Stimulated activated CD4-positive, alpha-beta T cell treated with anti-CD3 and anti-CD28 coated beads, TNF-alpha, amount 100 ng/mL, for 1 hour (primary cell): ENCODE data around the gene TMIE.

Source experiments
- DNase-seq, 3 donors: peaks; one replicate each; pipeline ENCODE4 v3.0.0-alpha.2; 2020; ENCODE audit warnings: low read depth in 3 of 3, low spot score in 1 of 3

The TMIE gene

DNA sequence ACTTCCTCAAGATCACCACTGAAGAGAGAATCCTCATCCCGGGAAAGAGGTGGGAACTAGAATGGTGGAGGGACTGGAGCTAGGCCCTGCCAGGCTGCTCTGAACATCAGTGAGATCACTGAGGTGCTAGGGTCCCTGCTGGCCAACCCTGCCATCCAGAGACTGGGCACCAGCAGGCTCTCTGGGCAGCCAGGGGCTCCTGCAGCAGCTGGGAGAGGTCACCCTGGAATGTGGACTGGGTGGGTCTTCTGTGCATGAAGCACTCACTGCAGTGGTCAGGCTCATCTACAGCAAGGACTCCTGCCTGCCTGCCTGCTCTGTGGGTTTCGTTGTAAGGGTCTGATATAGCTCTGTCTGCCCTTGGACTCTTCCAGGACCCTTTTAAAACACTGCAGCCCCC is 32.6 kb upstream of the TMIE start:
- no peak for DNase-seq

DNA sequence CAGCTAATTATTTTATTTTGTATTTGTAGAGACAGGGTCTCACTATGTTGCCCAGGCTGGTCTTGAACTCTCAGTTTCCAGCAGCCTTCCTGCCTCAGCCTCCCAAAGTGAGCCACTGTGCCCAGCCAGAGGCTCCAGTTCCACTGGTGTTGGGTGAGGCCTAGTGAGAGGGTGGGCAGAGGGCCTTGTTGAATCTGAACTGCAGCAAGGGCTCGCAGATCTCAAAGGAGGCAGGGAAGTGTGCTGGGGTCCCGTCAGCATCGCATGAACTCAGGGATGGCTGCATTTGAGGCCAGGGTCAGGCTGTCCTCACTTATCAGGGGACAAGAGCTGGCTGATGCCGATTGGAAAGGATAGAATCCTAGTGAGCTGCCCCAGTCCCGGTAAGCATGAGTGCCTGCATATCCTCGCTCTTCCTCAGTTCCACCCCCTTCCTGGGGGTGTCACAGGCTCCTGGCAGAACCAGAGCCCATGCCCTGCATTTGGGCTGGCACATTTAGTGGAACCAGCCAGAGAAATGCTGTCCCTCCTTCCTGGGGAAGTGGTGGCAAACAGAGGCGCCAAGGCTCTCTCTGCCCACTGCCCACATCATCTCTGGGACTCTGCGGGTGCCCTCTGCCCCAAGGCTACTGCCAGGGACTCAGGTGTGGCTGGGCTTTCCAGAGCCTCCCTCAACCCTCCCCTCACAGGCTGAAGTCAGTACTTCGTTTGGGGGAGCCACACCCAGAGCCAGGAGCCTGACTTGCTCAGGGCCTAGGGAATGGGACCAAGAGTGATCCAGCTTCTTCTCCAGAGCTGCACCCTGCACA is 31.8 kb upstream of the TMIE start:
- no peak for DNase-seq

DNA sequence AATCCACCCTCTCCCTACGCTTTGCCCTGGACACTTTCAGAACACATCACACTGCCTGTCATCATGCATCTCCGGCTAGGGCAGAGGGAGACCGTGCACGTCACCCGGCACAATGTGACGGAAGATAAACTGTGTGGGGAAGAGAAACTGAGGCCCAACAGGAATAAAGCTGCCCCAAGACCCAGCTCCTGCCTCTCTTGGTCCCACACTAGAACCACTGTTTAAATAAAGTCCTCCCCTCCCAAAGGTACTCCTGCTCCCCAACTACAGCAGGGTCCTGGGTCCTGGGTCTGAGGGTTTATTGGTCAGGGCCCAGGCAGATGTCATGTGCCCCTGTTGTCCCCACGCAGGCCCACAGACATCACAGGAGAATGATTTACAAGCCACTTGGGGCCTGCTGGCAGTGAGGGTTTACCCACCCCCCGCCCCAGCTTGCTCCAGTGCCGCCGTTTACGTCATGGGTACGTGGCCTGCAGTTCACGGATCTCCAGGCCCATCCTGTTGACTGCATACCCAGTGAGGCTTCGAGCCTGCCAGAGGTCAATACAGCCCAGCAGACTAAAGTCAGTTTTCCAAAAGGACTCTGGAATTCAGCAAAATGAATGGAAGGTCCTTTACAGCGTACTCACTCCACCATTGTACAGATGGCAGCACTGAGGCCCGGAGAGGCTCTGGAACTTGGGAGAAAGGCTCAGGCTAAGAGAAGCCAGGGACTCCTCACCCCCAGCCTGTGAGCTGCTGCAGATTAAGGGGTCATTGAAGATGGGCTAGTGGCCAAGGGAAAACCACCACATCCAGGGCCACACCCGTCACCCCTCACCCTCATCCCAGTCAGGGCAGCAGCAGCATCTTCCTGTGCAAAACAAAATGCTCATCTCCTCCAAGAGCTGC is 30.9 kb upstream of the TMIE start:
- no peak for DNase-seq

DNA sequence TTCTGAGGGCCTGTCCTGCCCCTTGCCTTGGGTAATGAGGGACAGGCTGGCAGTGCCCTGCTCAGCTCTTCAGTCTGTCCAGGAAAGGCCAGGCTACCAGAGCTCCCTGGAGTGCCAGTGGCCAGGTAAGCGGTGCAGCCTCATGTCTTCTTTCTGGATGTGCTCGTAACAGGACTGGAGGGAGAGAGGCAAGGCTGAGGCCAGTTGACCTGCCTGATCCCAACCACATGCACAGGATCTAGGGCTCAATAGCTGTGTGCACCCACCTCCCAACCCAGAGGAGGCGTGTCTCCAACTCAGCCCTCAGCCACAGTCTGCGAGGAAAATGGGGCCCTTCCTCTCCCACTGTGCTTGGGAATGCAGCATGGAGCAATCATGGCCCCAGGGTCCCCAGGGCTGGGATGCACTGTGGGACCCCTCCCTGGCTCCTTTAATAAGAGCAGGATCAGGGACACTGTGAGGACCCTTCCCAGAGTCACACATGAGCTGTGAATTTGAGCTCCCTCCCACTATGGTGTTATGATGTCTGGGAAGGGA is 30.2 kb upstream of the TMIE start:
- no peak for DNase-seq

DNA sequence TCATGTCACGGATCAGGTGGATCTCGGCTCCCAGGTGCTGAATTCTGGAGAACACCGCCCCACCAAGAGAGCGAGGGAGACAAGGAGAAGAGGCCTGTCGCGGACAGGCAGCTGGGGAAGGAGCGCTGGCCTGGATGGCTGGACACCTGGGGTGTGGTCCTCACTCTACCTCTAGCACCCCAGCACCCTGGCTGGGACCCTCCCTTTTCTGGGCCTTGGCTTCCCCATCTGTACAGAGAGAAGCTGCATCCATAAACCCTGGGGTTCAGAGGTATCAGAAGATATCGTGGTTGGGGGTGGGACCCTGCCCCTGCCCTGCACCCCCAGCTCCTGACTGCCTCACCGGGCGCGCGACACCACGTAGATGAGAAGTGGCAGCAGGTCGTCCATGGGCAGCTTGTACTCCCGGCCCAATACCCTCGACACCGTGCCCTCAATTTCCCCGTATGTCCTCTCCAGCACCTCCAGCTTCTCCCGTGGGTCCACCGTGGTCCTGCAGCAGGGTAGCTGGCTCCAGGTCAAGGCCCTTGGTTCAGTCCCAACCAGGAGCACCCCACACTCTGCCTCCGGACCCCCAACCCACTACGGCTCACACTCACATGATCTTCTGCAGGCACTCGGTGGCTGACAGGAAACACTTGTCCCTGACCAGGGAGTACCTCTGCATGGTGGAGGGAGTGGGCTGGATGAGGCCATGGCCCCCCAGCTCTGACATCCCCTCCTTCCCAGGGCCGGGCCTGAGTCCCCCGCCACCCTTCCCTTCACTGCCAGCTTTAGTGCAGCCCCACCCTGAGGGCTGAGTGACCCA is 29.4 kb upstream of the TMIE start:
- no peak for DNase-seq

DNA sequence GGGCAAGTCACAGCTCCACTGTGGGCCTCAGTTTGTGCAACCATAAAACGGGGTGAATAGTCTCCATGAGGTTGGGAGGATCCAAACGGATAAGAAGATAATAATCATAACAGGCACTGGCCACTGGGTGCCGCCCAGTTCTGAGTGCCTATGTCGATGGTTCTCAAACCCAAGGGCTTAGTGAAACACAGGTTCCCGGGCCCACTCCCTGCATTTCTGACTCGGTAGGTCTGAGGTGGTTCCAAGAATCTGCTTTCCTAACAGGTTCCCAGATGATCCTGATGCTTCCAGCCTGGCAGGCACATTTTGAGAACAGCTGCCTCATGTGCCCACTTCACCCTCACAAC is 28.9 kb upstream of the TMIE start:
- no peak for DNase-seq

DNA sequence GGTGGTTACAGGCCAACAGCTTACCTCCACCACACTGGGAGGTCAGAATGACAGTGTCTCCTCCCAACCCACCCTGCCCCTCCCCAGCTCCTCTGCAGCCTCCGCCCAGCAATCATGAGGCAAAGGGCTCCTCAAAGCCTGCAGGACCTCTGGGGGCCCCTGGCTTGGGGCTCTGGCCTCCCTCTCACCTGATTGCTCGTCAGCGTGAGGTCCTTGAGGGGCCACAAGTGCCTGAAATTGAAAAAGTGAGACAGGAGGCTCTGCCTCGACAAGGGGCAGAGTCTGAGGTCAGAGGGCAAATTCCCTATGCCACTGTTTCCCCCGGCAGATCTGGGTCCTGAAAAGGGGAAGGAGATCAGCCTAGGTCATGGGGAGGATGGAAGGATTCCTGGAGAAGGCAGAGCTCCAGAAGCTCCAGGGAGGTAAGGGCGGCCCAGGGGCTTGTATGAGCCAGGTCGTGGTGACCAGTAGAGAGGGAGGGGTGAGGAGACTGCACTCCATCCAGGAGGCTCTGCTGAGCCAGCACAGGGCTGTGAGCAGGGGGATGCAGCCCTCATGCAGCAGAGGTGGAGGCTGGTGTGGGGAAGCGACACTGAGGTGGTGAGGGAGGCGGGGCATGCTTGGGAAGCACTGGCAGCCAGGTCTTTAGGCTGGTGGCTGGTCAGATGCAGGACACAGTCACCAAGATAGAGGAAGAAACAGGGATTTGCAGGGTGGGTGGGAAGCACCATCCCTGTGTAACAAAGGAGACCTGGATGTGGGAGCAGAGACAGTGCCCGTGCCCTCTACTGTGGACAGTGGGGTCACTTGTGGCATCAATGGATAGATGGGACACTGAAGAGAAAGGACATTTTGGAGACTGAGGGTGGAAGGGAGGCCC is 27.8 kb upstream of the TMIE start:
- DNase-seq = no peak

DNA sequence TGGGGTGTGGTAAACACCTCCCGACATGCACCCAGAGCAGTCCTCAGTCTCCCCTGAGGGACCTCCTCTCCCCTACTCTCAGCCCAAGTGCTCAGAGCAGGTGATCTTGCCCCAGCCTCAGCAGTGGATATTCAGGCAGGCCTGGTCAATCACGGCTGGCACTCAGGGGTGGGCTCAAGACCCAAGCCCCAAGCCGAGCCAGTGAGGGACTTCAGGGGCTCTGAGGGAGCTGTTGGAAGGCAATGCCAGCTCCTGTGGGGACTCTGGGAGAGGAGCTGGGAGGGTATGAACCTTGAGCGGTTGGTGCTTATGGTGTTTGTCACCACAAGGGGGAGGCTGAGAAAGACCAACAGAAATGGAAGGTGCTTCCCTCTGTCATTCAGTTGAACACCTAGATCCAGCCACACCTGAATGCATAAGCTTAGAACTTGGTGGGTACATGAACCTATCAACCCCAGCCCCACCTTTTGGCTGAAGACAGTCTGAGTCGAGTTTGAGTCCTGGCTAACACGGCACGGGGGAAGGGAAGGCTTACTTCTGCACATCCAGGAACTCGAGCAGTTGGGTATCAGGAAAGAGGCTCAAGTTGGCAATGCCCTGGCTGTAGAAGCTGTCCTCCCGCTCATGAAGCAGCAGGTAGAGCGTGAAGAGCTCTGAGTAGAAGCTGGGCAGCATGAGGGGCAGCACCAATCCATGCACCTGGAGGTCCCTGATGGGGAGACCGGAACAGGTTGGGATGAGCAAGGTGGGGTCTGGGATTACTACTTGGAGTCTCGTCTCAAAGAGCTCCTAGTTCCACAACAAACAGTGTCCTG is 27.0 kb upstream of the TMIE start:
- DNase-seq = no peak

DNA sequence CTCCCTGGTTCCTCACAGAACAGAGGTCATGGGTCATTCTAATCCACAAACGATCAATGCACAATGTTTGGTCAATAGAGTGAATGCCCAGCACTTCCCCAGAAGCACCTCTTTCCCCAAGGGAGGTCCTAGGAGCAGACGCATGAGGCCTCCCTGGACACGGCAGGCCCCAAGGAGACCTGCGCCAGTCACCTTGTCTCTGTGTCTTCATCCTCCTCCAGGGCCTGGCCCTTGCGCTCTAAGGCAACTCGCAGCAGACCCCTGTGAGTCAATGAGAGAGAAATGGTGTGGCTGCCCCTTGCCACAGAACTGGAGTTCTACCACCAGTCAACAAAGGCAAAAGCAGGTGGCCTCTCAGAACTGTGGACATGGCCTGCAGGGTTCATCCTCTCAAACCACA is 25.8 kb upstream of the TMIE start:
- no peak for DNase-seq

DNA sequence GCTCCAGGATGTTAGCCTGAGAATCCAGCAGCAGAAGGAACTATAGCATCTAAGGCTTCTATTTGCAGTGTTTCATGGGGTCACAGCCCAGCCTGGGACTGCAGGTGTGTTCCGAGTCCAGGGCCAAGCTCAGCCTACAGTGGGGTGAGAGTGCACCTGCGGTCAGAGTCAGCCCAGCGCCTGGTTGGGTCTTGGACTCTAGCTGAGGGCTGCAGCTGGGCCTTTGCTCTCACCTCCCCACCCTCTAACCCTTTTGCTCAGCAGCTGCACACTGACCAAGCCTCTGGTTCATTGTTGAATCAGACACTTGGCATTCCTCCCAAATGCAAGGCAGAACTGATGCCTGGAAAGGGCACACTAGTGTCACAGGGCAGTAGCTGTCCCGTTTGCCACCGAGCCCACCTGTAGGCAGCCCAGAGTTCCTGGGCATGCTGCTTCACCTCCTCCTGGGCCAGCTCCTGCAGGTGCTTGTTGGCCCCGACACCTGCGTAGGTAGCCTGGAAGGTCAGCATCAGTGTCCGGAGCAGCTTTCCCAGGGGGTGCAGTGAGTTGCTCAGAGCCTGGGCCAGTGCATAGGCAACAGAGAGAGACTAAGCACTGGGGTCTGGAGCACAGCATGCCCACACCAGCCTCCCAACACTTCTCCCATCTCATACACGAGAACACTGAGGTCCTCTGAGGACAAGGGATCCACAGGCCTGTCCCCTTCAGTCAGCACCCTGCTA is 25.2 kb upstream of the TMIE start:
- no peak for DNase-seq

DNA sequence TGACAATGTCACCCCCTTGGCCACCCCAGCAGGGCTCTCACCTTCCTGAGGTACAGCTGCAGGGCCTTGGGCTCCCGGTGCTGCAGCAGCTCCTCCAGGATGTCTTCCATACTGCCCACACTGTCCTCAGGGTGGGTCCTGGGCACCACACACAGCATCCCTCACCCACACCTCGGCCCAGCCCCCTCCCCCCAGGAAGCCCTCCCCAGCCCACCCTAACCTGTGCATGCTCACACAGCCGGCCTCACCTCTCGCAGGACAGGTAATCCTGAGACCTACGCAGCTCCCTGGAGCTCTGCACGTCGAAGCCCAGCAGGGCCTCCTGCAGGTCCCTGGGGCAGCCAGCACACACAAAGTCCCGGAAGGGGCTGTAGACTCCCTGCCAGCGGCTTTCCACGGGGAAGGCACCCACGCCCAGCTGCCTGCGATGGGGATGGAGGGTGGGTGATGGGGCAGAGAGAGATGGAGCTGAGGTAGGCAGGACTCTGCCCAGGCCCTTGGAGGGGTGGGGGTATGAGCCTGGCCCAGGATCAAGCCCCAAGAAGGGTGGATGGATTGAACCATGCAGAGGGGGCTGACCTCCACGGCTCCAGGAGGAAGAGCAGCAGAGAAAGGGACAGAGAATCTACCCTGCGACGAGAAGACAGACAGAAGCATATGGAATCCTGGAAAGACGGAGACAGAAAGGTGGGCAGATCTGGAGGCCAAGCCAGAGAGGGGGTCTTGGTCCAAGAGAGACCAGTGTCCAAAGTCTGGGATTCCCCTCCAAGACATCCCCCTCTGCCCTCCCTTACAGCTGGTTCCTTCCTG is 24.4 kb upstream of the TMIE start:
- no peak for DNase-seq

DNA sequence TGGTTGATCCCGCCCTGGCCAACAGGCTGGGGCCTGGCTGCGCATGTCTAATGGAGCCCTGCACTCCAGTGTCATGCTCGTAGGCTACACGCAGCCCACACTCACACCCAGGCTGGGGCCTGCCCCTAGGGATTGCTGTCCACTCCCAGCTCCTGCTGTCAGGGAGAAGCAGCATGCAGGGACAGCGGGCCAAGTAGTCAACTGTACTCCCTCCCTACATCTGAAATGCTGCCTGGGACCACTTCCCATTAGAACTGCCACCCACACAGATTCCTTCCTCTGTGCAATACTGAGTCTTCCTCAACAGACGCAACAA is 23.8 kb upstream of the TMIE start:
- no peak for DNase-seq

DNA sequence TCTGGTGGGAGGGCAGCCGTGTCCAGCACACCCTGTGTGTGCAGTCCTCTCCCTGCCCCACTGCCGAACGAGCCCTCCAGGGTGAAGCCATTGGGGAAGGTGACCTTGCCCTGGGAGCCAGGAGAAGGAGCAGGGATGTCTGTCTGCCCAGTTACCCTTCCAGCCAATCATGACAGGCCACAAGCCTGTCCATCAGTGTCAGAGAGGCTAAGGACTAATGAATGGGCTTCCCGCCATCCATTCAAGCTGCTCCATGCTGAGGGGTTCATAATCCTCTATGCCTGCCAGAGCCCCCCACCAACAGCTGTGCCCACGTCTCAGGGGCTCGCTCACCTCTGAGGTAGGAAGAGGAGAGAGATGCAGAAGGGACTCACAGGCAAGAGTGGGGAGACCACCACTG is 22.9 kb upstream of the TMIE start:
- no peak for DNase-seq

DNA sequence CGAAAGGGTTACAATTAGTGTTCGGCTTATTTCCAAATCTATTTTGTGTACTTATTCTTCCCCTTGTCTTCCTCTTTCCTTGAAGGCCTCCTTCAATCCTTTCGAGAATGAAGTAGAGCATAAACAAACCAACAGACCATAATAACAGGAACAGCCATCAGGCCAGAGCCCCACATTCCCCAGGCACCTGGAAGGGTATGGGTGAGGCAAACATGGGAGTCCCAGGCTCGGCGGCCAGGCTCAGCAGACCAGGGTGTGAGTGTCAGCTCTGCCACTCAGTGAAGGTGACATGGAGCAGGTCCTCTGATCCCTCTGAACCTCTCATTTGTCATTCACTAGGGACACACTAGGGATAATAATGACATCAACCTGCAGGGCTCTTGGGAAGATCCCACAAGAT is 21.5 kb upstream of the TMIE start:
- DNase-seq = no peak

DNA sequence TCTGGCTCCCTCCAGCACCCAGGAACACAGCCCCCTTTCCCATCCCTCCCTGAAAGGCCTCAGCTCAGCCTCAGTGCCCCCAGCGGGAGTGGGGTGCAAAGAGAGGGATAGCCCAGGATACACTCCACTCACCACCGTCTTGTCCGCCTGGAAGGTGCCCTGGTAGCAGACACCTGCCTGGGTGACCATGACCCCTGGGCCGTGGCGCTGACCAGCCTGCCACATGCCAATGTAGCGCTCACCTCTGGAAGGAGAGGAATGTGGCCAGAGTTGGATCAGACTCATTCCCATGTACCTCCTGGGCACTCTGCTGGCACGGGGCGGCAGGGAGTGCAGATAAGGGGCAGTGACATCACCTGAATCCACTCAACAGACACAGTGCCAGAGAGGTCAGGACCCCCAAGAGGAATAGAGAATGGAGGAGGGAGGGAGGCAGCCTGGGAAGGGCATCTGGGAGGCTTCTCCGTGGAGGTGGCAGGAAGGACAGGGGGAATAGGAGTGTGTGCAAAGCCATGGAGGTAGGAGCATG is 20.8 kb upstream of the TMIE start:
- DNase-seq = no peak

DNA sequence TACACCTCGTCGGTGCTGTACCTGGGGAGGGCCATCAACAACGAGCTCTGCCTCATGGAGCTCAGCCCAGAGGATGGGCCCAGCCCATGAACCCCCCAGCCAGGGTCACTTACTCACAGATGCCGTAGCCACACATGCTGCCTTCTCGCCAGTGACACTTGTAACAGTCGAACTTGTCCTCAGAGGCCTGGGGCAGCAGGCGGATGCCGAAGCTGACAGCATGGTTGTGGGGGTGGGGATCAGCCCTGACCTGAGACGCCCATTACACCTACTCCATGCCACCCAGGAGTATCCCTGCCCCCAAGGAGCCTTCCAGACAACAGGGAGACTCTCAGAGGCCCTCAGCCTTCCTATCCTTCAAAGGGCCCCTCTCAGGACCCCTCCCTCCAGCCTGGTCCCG is 19.8 kb upstream of the TMIE start:
- DNase-seq = no peak

DNA sequence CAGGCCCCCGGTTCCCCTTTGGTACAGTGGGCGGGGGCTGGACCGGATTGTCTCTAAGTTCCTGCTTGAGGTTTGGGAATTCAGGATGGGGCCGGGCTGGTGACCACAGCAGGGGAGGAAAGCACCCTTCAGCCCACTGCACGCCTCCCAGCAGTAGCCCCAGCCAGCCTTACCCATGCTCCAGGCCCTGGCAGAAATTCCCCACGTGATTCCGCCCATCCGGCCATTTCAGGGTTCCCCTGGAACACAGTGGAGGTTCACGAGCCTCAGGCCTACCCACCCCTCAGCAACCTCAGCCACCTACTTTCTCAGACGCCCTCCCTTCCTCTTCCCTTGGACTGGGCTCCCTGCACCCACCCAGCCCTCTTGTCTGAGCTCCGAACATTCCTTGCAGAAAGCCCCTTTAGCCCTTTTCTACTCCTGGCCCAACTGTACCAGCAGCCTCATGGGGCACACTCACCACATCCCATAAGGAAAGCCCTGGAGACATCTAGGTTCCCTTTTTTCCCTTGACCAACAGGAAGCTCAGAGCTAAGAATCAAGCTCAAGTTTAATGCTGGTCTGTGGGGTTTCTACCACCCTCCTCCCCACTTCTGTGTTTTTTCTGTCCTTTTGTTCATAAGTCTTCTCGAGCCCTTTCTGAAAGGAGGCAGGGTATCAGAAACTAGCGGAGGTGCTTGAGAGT is 19.2 kb upstream of the TMIE start:
- no peak for DNase-seq

DNA sequence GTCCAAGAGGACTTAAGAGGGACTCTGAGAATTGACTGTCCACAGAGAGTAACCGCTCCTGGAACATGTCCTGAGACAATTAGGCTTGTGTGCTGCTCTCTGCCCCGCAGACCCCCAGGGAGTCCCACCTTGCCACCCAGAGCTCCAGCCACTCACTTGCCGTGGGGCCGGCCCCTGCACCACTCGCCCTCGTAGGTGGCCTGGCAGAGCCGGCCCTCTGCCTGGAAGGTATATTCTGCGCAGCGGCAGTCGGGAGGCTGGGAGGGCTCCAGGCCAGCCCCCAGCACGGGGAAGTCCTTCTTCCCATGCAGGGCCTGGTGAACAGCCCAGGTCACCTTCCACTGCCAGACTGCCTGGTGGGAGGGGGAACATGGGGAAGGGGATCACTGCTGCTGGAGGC is 18.2 kb upstream of the TMIE start:
- DNase-seq = no peak
